ENCODE measurements around the gene LRRTM2.
"Not testable (repeated sequence)": the region's sequence is repeated elsewhere in the genome, so short reads cannot be mapped to it uniquely, and the experiment has no call there.

LRRTM2 gene

DNA sequence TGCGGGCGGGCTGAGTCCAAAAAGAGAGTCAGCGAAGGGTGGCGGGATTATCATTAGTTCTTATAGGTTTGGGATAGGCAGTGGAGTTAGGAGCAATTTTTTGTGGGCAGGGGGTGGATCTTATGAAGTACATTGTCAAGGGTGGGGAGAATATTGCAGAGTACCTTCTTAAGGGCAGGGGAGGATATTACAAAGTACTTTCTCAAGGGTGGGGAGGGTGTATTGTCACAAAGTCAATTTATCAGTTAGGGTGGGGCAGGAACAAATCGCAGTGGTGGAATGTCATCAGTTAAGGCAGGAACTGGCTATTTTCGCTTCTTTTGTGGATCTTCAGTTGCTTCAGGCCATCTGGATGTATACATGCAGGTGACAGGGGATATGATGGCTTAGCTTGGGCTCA is 40.3 kb downstream of the LRRTM2 start:
- DNase-seq, result not testable (repeated sequence)

DNA sequence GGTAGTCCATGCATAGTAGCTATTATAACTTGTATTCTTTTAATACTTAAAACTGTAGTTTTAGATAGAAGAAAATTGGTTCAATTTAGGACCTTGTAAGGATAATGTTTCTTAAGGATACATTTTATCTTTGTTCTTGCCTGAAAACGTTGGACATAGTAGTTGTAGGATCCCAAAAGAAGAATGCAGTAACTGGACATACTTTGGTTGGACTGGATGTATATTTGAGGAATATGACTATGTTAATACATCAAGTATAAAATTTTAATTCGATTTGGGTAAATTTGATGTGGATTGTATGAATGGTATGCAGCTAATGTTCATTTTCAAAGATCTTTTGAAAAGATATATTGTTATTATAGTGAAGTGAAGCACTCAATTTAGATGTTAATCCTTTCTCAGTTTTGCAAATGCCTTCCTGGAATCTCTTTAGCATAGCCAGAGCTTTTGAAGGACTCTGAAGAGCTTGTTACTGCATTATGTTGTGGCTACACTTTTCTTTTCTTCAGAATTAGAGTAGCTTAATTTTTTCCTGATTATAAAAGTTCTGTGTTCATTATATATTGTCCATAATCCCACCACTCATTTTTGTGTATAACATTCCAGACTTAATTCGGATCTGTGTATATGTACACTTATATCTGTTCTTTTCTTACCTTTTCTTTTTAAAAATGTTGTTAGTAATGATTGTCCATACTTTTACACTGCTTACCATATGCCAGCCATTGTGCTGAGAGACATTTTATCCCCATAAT is 41.2 kb downstream of the LRRTM2 start:
- no peak for DNase-seq

DNA sequence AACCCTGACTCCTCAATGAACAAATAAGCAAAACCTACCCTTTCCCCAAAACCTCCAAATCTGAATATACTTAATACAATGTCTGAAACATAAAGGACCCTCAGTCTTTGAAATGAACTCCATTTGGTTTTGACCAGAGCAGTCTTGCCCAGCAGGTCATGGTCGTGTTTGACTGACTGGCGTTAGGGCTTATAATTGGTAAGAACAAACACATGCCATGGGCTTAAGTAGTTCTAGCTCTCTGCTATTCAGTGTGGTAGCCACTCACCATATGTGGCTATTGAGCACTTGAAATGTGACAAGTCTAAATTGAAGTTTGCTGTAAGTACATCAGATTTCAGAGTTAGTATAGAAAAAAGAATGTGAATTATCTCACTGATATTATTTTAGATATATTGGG is 42.1 kb downstream of the LRRTM2 start:
- DNase-seq, result no peak

DNA sequence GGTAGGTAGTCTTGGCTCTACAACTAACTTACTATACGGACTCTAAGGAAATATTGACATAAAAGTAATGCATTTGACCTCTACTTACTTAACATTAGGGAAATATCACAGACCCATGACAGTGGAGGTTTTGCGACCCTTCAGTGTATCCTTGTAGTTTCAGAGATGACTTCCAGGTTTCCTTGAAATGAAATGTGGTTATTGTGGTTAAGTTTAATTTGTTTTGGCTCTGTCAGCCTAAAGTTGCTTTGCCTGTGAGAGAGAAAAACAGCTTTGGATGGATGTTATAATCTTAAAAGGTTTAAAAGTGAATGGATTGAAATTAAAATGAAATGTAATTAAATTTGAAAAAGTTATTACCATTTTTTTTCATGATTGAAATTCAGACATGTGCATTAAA is 42.9 kb downstream of the LRRTM2 start:
- DNase-seq, result no peak

DNA sequence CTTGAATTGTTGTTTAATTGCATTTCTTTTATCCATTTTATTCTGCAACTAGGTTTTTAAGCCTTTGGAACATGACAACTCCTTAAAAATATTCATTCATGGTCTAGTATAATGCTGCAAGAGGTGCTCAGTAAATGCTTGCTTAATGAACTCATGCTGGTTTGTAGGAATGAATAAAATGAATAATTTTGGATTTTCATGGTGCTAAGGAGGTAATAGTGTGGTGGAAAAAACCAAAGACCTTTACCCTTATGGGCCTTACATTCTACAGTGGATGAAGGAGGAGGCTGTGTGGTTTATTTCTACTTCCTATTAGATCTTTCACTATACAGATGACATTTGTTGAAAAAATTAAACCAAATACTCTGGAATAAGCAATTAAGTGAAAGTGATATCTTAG is 43.4 kb downstream of the LRRTM2 start:
- no peak for DNase-seq

DNA sequence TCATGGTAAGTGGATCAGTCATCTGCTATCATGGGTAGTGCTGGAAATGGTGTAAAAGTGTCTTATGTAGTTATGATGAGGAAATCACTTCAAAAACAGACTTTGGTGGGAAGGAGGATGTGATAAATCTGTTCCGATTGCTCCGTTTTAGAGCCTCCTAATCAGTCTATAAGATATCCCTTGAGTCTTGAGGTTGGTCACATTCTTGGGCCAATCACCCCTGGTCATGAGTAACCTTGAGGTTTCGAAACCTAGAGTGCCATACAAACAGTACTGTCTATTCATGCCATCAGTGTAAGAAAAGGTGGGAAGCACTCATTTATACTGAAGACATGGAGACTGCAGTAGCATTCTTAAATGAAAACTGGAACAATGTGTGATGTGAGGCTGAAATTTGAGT is 45.8 kb downstream of the LRRTM2 start:
- no peak for DNase-seq

DNA sequence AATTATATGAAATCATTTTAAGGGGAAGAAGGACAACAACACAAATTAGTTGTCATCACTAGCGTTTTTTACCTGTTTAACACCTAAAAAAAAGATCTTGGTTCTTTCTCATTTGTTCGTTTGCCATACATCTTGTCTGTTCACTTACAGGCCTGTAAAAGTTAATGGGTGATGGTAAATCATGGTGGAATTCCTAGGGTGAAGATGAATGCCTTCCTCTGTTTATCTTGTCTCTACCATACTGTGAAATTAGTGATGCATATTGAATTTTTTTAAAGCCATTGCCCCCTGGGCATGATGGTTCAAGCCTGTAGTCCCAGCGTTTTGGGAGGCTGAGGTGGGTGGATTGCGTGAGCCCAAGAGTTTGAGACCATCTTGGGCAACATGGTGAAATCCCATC is 46.6 kb downstream of the LRRTM2 start:
- DNase-seq, result no peak

DNA sequence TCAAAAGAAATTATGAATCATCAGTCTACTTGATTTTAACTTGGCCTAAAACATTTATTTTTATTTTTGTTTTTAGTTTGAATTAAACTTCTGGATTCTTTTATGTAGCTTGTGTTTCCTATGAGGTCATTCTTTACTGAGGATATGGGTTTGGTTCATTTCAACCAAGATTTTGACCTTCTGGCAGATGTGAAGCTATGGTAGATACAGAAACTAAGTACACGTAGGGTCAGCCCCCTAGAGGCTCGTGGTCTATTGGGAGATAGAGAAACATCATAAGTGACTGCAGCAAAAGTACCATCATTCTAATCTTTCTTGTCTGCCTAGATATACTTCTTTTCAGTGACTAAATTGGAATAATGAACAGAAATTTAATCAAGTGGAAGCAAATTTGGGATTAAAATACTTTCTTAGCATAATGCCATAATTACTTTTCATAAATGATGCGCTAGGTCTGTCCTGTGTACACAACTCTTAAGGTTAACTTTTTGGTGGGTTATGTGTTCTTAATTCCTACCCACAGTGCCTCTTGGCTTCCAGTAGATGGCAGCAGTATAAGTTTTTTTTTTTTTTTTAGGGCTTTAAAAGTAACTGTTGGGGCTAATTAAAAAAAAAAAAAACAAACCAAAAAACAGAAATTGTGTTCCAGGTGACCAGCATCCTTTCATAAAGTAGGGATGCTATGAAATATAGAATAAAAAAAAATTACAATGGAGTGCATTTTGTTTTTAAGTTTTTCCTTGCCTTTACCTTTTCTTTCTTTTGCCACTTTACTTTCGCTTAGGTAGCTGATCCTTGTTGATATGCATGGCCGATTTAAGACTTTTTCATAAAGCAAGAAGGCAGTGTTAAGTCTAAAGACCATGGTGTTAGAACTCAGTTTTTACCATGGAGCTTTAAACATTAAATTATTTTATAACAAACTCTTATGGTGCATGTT is 49.9 kb downstream of the LRRTM2 start:
- no peak for DNase-seq

DNA sequence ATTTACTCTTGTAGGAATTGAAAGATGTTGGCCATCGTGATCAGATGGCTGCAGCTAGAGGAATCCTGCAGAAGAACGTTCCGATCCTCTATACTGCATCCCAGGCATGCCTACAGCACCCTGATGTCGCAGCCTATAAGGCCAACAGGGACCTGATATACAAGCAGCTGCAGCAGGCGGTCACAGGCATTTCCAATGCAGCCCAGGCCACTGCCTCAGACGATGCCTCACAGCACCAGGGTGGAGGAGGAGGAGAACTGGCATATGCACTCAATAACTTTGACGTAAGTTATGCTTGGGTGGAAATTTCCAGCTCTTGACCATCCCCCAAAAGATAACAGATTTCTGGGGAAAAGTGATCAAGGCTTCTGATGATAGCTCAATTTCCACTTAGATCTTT is 50.6 kb downstream of the LRRTM2 start:
- no peak for DNase-seq

DNA sequence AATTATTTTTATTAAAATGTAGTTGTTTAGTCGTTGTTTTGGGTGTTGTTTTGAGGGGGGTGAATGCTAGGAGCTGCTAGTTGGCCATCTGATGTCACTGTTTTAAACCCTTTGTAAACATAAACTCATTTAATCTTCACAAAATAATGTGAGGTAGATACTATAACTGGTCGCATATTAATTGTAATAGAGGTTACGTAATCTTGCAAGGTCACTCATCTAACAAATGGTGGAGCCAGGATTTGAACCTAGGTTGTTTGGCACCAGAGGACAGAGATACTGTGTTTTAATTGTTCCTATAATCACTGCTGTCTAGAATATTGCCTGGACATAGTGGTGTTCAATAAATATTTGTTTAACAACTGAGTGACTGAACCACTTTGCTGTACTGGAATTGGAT is 54.4 kb downstream of the LRRTM2 start:
- DNase-seq, result no peak

DNA sequence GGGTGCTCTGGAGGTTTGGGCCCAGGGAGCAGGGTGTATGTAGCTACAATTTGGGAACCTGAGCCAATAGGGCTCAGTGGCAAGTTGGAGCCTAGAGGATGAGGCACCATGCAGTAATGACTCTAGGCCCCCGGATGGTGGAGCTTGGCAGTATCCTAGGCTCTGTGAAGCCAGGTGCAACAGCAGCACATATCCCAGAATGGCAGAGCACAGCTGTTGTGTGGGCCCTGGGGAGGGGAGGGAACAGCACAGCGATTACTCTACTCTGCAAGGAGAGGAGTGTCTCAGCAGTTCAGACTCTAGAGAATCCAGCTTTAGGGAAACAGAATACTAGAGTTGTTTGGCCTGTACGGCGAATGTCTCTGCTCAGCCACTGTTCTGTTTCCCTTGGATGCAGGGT is 56.1 kb downstream of the LRRTM2 start:
- DNase-seq, result no peak
